Measurements from ENCODE around the gene KRTAP12-3.
"Not testable (repeated sequence)": the region's sequence is repeated elsewhere in the genome, so short reads cannot be mapped to it uniquely, and the experiment has no call there.

The KRTAP12-3 gene

GRCh38 chr21:44686843-44687561, 29.3 kb downstream of the KRTAP12-3 start:
- H3K4me3 ChIP-seq (ENCODE audit: control insufficient read depth, low read depth, low read length): no peak overlapping the region
- TF ChIP-seq CTCF (conservative IDR thresholded peaks at IDR 0.05; ENCODE audit: control insufficient read depth, insufficient read depth, low read depth, low read length): no peak
- DNase-seq (ENCODE audit: low read depth): no peak

GRCh38 chr21:44687671-44688070, 29.9 kb downstream of the KRTAP12-3 start:
- DNase-seq (ENCODE audit: low read depth): no peak
- no peak for TF ChIP-seq CTCF (conservative IDR thresholded peaks at IDR 0.05; ENCODE audit: control insufficient read depth, insufficient read depth, low read depth, low read length)

GRCh38 chr21:44689740-44690139, 32.0 kb downstream of the KRTAP12-3 start:
- not testable (repeated sequence) for H3K4me3 ChIP-seq (ENCODE audit: control insufficient read depth, low read depth, low read length); DNase-seq (ENCODE audit: low read depth)

More at GRCh38 chr21:44687671-44688070, 29.9 kb downstream of the KRTAP12-3 start:
- no peak overlapping the region for H3K4me3 ChIP-seq (ENCODE audit: control insufficient read depth, low read depth, low read length)

- no peak for DNase-seq (ENCODE audit: low read depth)
- TF ChIP-seq CTCF (conservative IDR thresholded peaks at IDR 0.05; ENCODE audit: control insufficient read depth, insufficient read depth, low read depth, low read length): no peak
- H3K4me3 ChIP-seq (ENCODE audit: control insufficient read depth, low read depth, low read length): no peak overlapping the region
Observed at GRCh38 chr21:44691686-44692085, 34.0 kb downstream of the KRTAP12-3 start.

- DNase-seq (ENCODE audit: low read depth): no peak
- no peak for TF ChIP-seq CTCF (conservative IDR thresholded peaks at IDR 0.05; ENCODE audit: control insufficient read depth, insufficient read depth, low read depth, low read length)
- no peak overlapping the region for H3K4me3 ChIP-seq (ENCODE audit: control insufficient read depth, low read depth, low read length)
Observed at GRCh38 chr21:44692798-44693512, 35.2 kb downstream of the KRTAP12-3 start.

GRCh38 chr21:44694776-44695175, 37.0 kb downstream of the KRTAP12-3 start:
- TF ChIP-seq CTCF (conservative IDR thresholded peaks at IDR 0.05; ENCODE audit: control insufficient read depth, insufficient read depth, low read depth, low read length): no peak
- H3K4me3 ChIP-seq (ENCODE audit: control insufficient read depth, low read depth, low read length): no peak overlapping the region
- no peak for DNase-seq (ENCODE audit: low read depth)

- no peak for DNase-seq (ENCODE audit: low read depth)
- TF ChIP-seq CTCF (conservative IDR thresholded peaks at IDR 0.05; ENCODE audit: control insufficient read depth, insufficient read depth, low read depth, low read length): no peak
- H3K4me3 ChIP-seq (ENCODE audit: control insufficient read depth, low read depth, low read length): no peak overlapping the region
Observed at GRCh38 chr21:44695184-44695583, 37.5 kb downstream of the KRTAP12-3 start.

All from fibroblast of mammary gland (primary cell).